ENCODE data around the gene MSL3B.

The MSL3B gene

DNA sequence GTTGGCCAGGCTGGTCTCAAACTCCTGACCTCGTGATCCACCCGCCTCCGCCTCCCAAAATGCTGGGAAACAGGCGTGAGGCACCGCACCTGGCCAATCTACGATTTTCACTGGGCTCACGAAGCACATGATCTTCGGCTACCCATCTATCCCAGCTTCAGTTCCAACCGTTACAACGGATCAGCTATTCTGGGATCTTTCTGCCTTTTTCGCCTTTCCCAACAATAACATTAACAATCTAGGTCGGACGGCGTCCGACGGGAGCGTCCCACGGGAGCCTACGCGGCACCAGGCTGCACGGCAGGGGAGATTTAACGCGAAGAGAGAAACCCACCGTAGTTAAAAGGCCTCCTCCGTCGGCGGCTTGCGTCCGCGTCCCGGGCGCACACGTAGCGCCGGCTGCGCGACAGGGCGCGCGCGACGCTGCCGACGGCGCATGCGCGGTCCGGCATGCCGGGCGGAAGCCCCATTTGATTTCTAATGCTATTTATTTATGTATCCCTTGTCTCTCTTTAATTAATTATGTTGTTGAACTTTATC is at the start of gene MSL3B:
MSL3B (minus strand) TSS at position 394 of the 540 bp plus-strand sequence.
- peak within 1 kb of the TSS; percentile 80 for H3K4me3 ChIP-seq (ENCODE audit: low read depth, low read length)
- TF ChIP-seq CTCF (IDR thresholded peaks at IDR 0.05; ENCODE audit: insufficient read depth, low read depth, low read length), result no peak
- peak; percentile 52 for DNase-seq (ENCODE audit: low read depth)

GRCh38 chr2:233917116-233917515 is 48.9 kb upstream of the MSL3B start, which contains the start of gene TRPM8:
Gene TRPM8, plus strand, starts transcription at chr2:233917373. Its CDS starts 9,165 bp downstream, at chr2:233926538.
- no peak for TF ChIP-seq CTCF (IDR thresholded peaks at IDR 0.05; ENCODE audit: insufficient read depth, low read depth, low read length)
- no peak for DNase-seq (ENCODE audit: low read depth)
- H3K4me3 ChIP-seq (ENCODE audit: low read depth, low read length), result no peak within 1 kb of the TSS

DNA sequence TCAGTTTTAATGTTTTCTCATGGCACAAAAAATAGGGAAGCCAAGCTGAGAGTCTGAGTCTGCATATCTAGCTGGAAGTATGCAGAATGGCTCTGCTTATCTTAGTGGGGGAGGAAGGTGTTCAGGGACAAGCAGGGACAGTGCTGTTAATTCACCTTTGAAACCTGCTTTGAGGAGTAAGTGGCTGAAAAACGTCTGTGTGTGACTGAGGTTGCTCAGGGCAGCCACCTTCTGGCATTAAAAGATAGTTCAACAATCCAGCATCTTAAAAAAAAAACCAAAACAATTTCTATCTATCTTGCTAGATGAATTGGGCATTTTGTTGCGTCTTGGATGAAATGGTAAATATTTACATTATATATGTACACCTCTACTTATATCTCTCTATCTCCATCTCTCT is 46.9 kb upstream of the MSL3B start:
- no peak for DNase-seq (ENCODE audit: low read depth)
- TF ChIP-seq CTCF (IDR thresholded peaks at IDR 0.05; ENCODE audit: insufficient read depth, low read depth, low read length), result peak; percentile 14
- no peak overlapping the region for H3K4me3 ChIP-seq (ENCODE audit: low read depth, low read length)

- H3K4me3 ChIP-seq (ENCODE audit: low read depth, low read length), result no peak overlapping the region
- peak; percentile 33 for DNase-seq (ENCODE audit: low read depth)
- no peak for TF ChIP-seq CTCF (IDR thresholded peaks at IDR 0.05; ENCODE audit: insufficient read depth, low read depth, low read length)
These were observed 44.7 kb upstream of the MSL3B start for GRCh38 chr2:233912691-233913423.

DNA sequence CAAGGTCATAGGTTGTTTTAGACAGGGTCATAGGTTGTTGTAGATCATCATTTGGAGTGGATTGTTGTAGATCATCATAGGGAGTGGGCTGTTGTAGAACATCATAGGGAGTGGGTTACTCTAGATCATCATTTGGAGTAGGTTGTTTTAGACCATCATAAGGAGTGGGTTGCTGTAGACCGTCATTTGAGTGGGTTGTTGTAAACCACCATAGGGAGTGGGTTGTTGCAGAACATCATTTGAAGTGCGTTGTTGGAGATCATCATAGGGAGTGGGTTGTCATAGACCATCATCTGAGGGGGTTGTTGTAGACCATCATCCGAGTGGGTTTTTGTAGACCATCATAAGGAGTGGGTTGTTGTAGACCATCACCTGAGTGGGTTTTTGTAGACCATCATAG is 39.4 kb upstream of the MSL3B start:
- DNase-seq (ENCODE audit: low read depth), result no peak
- no peak for TF ChIP-seq CTCF (IDR thresholded peaks at IDR 0.05; ENCODE audit: insufficient read depth, low read depth, low read length)
- no peak overlapping the region for H3K4me3 ChIP-seq (ENCODE audit: low read depth, low read length)

DNA sequence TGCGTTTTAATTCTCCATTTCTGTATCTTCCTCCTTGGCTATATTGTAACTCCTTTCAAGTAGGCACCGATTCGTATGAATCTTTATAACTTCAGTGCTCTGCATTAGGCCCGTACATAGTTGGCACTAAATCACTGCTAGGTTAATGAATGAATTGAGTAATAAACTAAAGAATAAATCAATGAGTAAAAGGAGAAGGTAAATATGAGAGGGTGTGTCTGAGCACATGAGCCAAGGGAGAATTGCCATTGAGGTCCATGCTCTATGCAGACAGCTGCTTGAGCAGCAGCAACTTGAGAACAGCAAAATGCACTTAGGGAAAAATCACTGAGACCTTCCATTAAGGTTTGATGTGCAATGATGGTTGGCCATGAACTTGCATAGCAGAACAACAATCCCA is 37.8 kb upstream of the MSL3B start:
- no peak overlapping the region for H3K4me3 ChIP-seq (ENCODE audit: low read depth, low read length)
- DNase-seq (ENCODE audit: low read depth), result no peak
- TF ChIP-seq CTCF (IDR thresholded peaks at IDR 0.05; ENCODE audit: insufficient read depth, low read depth, low read length), result no peak
